GM23338 (cell line): Measurements from ENCODE around the gene DNAJA3. TPM values are rescaled to one million over a fixed set of nuclear protein-coding genes. Genes with fewer than 3 reads are reported as not detected.

Experiments used
- ATAC-seq: fragments of 200-7000 bp; cut with Tn5 transposase; 3 replicates; pipeline ENCODE4 v1.9.1; 2020
- DNase-seq: peaks from one replicate; pipeline ENCODE4 v3.0.0-alpha.2; 2015; ENCODE audit warnings: low spot score
- H2AFZ ChIP-seq: fragments of 200-600 bp; sonication (generic); 2 replicates; pipeline ENCODE4 v1.8.0; 2016; ENCODE audit warnings: antibody characterized with exemption, mild to moderate bottlenecking, moderate library complexity
- H3F3A ChIP-seq: fragments of 200-600 bp; sonication (generic); replicated peaks from 2 replicates; pipeline ENCODE4 v1.8.0; 2017; ENCODE audit warnings: antibody characterized with exemption, mixed run types, low read depth
- H3K27ac ChIP-seq: fragments of 200-600 bp; sonication (generic); 2 replicates; pipeline ENCODE4 v1.6.1; 2016; ENCODE audit warnings: low read depth
- H3K27me3 ChIP-seq: fragments of 200-600 bp; sonication (generic); 2 replicates; pipeline ENCODE4 v1.8.0; 2016; ENCODE audit warnings: mild to moderate bottlenecking, mixed run types, moderate library complexity; ENCODE audit not compliant: insufficient read depth
- H3K36me3 ChIP-seq: fragments of 200-600 bp; sonication (generic); 2 replicates; pipeline ENCODE4 v1.8.0; 2016; ENCODE audit warnings: mild to moderate bottlenecking; ENCODE audit not compliant: insufficient read depth
- H3K4me1 ChIP-seq: fragments of 200-600 bp; sonication (generic); 2 replicates; pipeline ENCODE4 v1.8.0; 2016; ENCODE audit warnings: mild to moderate bottlenecking, moderate library complexity; ENCODE audit not compliant: insufficient read depth
- H3K4me2 ChIP-seq: fragments of 200-600 bp; sonication (generic); 2 replicates; pipeline ENCODE4 v1.7.1; 2017; ENCODE audit warnings: mixed run types
- H3K4me3 ChIP-seq: fragments of 200-600 bp; sonication (generic); 2 replicates; pipeline ENCODE4 v1.6.1; 2016; ENCODE audit warnings: mixed run types
- H3K79me2 ChIP-seq: fragments of 200-600 bp; sonication (generic); replicated peaks from 2 replicates; pipeline ENCODE4 v1.8.0; 2017; ENCODE audit warnings: mild to moderate bottlenecking; ENCODE audit not compliant: insufficient read depth
- H3K9me2 ChIP-seq: fragments of 200-600 bp; sonication (generic); 2 replicates; pipeline ENCODE4 v1.8.0; 2017; ENCODE audit not compliant: insufficient read depth
- H4K20me1 ChIP-seq: fragments of 200-600 bp; sonication (generic); replicated peaks from 2 replicates; pipeline ENCODE4 v1.8.0; 2017; ENCODE audit warnings: mild to moderate bottlenecking; ENCODE audit not compliant: insufficient read depth
- H3K27ac Mint-ChIP-seq: 2 replicates; pipeline ENCODE4 v1.8.0; 2020; ENCODE audit warnings: inconsistent platforms, mild to moderate bottlenecking, moderate library complexity, mixed read lengths
- H3K27me3 Mint-ChIP-seq: 3 replicates; pipeline ENCODE4 v1.8.0; 2022; ENCODE audit warnings: low read depth, mild to moderate bottlenecking, moderate library complexity, mixed read lengths, inconsistent platforms; ENCODE audit not compliant: insufficient read depth, poor library complexity
- H3K36me3 Mint-ChIP-seq: 3 replicates; pipeline ENCODE4 v1.8.0; 2021; ENCODE audit warnings: low read depth, mild to moderate bottlenecking, inconsistent platforms, moderate library complexity, mixed read lengths
- H3K4me1 Mint-ChIP-seq: 3 replicates; pipeline ENCODE4 v1.8.0; 2020; ENCODE audit warnings: mild to moderate bottlenecking, inconsistent platforms, mixed read lengths
- H3K4me3 Mint-ChIP-seq: 3 replicates; pipeline ENCODE4 v1.8.0; 2021; ENCODE audit warnings: moderate library complexity, mild to moderate bottlenecking, inconsistent platforms, mixed read lengths
- H3K9me3 Mint-ChIP-seq: 3 replicates; pipeline ENCODE4 v1.8.0; 2020; ENCODE audit warnings: moderate library complexity, mild to moderate bottlenecking, inconsistent platforms, mixed read lengths
- CREB1 ChIP-seq: fragments of 250-450 bp; sonication (Bioruptor Pico); IDR thresholded peaks from 2 replicates; pipeline ENCODE4 v1.5.0; 2020; ENCODE audit warnings: low read depth, mild to moderate bottlenecking, moderate library complexity
- CTCF ChIP-seq, 2 experiments: fragments of 200-600 bp in 1 of 2; sonication (generic) in 1 of 2; conservative IDR thresholded peaks; 2 replicates each; pipeline versions ENCODE4 v1.5.1 to v1.6.1; 2016 to 2017; ENCODE audit warnings: antibody characterized with exemption in 2 of 2, low read depth in 2 of 2, mild to moderate bottlenecking in 2 of 2, moderate library complexity in 1 of 2
- ETS1 ChIP-seq: IDR thresholded peaks from 2 replicates; pipeline ENCODE4 v1.6.1; 2016; ENCODE audit warnings: antibody characterized with exemption
- EZH2 ChIP-seq: fragments of 200-600 bp; sonication (generic); IDR thresholded peaks from one replicate; pipeline ENCODE4 v1.8.0; 2017; ENCODE audit warnings: antibody characterized with exemption, mild to moderate bottlenecking, low read depth; ENCODE audit not compliant: unreplicated experiment
- EZH2phosphoT487 ChIP-seq: fragments of 200-600 bp; sonication (generic); IDR thresholded peaks from one replicate; pipeline ENCODE4 v1.8.1; 2018; ENCODE audit warnings: antibody characterized with exemption; ENCODE audit not compliant: unreplicated experiment
- JUNB ChIP-seq: IDR thresholded peaks from one replicate; pipeline ENCODE4 v1.6.1; 2016; ENCODE audit warnings: antibody characterized with exemption; ENCODE audit not compliant: unreplicated experiment
- NANOG ChIP-seq: IDR thresholded peaks from 2 replicates; pipeline ENCODE4 v1.6.1; 2016; ENCODE audit warnings: antibody characterized with exemption, borderline replicate concordance
- POLR2AphosphoS5 ChIP-seq: IDR thresholded peaks from 2 replicates; pipeline ENCODE4 v1.6.1; 2016; ENCODE audit warnings: antibody characterized with exemption, low read depth
- REST ChIP-seq: IDR thresholded peaks from one replicate; pipeline ENCODE4 v1.6.1; 2018; ENCODE audit warnings: antibody characterized with exemption; ENCODE audit not compliant: unreplicated experiment
- STAT1 ChIP-seq: IDR thresholded peaks from one replicate; pipeline ENCODE4 v1.6.1; 2016; ENCODE audit warnings: antibody characterized with exemption; ENCODE audit not compliant: unreplicated experiment
- ZNF114 ChIP-seq: fragments of 250-450 bp; sonication (Bioruptor Pico); IDR thresholded peaks from 2 replicates; pipeline ENCODE4 v1.5.0; 2020; ENCODE audit warnings: mild to moderate bottlenecking, moderate library complexity
- ZNF331 ChIP-seq: fragments of 250-450 bp; sonication (Bioruptor Pico); IDR thresholded peaks from 2 replicates; pipeline ENCODE4 v1.5.0; 2020; ENCODE audit warnings: low read depth, mild to moderate bottlenecking, moderate library complexity
- ZNF462 ChIP-seq: fragments of 250-450 bp; sonication (Bioruptor Pico); IDR thresholded peaks from 2 replicates; pipeline ENCODE4 v1.5.0; 2020; ENCODE audit warnings: mild to moderate bottlenecking, moderate library complexity
- polyA plus RNA-seq: library from polyadenylated mRNA; unstranded; fragments of >200 nt; fragmentation: Nextera tagmentation; extraction: Ambion mirVana; gene quantifications from 2 replicates; pipeline ENCODE4 v1.2.1, GENCODE V29; 2016
- total RNA-seq: library from RNA; depleted of rRNA; stranded (reverse); fragments of >200 nt; shearing (Covaris generic); gene quantifications from 2 replicates; pipeline ENCODE4 v1.2.3, GENCODE V29; 2014

The DNAJA3 gene
- total and polyA plus RNA-seq, 2 experiments from 2014 or later = 56.3 to 75.5 TPM

DNA sequence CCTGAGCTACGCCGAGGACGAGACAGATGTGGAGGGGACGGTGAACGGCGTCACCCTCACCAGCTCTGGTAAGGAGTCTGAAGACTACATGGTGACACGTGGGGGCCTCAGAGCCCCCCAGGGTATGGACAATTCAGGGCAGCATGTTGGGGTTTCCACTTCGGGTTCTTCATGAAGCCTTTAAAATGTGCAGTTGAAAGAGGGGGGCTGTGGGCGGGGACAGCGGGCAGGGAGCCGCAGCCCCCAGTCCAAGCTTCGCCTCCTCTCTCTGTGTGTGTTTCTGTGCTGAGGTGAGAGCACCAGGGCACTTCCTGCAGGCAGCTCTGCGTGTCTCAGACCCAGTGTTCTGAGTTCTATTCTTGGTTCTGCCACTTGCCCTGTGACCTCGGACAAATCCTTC is 24.8 kb downstream of the DNAJA3 start:
- ATAC-seq (no peak), DNase-seq (no peak)
- no peaks in the 10 kb centered on the region for H3K9me2 ChIP-seq
- Mint-ChIP-seq H3K36me3 (peaks cover 71% of the 10 kb centered on the region), H3K4me3 (no peak overlapping the region), H3K4me1 (peaks cover 4% of the 10 kb centered on the region; the same call in 1 of the 3 replicates), H3K9me3 (no peaks in the 10 kb centered on the region), H3K27me3 (peaks cover 9% of the 10 kb centered on the region), H3K27ac (peak overlapping the region; percentile 22; the same call in 1 of the 2 replicates)
- TF ChIP-seq NANOG (no peak), ZNF114 (CRISPR knock-in tag) (no peak), JUNB (no peak), POLR2AphosphoS5 (no peak), ETS1 (no peak), ZNF331 (CRISPR knock-in tag) (no peak), ZNF462 (CRISPR knock-in tag) (no peak), CTCF (conservative IDR thresholded peaks at IDR 0.05; ENCODE audit: low read depth in 2 of 2) (no peak), REST (no peak), CREB1 (no peak), EZH2phosphoT487 (no peak), STAT1 (no peak), EZH2 (no peak)
- peaks cover 20% of the 10 kb centered on the region for H3K36me3 ChIP-seq
- H3K27ac ChIP-seq = no peak overlapping the region
- peaks cover 10% of the 10 kb centered on the region for H4K20me1 ChIP-seq
- H3F3A ChIP-seq = peaks cover 9% of the 10 kb centered on the region; the same call in 1 of the 2 replicates
- no peak overlapping the region for H3K4me2 ChIP-seq
- no peak overlapping the region for H3K4me3 ChIP-seq
- H2AFZ ChIP-seq = no peak overlapping the region
- H3K79me2 ChIP-seq = no peaks in the 10 kb centered on the region
- no peaks in the 10 kb centered on the region for H3K27me3 ChIP-seq
- no peaks in the 10 kb centered on the region for H3K4me1 ChIP-seq
